ENCODE data around the gene SMC1B.

SMC1B gene

DNA sequence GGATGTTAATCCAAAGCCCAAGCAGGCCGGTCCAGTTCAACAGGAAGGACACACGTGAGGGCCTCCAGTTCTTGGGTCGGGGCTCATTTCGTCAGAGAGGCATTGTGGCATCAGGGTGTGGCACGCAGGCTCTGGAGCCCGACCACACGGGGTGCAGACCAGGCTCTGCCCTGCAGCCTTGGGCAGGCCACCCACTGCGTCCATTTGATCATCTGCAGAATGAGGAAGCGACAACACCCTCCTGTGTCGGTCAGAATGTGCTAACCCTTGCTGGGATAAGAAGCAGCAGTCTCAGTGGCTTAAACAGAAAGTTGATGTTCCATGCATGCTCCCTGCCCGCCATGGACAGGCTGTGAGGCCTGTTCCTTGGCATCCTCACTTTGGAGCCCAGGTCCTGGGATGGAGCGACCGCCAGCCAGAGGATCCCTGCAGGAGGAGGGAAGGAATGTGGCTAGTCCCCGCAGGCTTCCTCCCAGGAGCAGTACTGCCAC lies 10.9 kb upstream of the SMC1B start:
- TF ChIP-seq SIN3A (IDR thresholded peaks at IDR 0.05; ENCODE audit: borderline replicate concordance, insufficient read depth, low read length) (no peak), REST (IDR thresholded peaks at IDR 0.05; ENCODE audit: insufficient read depth in 1 of 2, low read depth in 2 of 2, low read length in 2 of 2) (no peak), FOXP2 (optimal IDR thresholded peaks at IDR 0.05; ENCODE audit: borderline replicate concordance, extremely low read depth, extremely low read length, insufficient read depth) (no peak), TAF1 (IDR thresholded peaks at IDR 0.05; ENCODE audit: borderline replicate concordance, insufficient read depth, low read length) (no peak), POLR2AphosphoS5 (IDR thresholded peaks at IDR 0.05; ENCODE audit: low read depth, low read length) (no peak)

GRCh38 chr22:45423524-45423923 lies 10.1 kb upstream of the SMC1B start:
- TF ChIP-seq SIN3A (IDR thresholded peaks at IDR 0.05; ENCODE audit: borderline replicate concordance, insufficient read depth, low read length) (no peak), POLR2AphosphoS5 (IDR thresholded peaks at IDR 0.05; ENCODE audit: low read depth, low read length) (peak; percentile 48; the same call in 1 of the 2 replicates)

GRCh38 chr22:45422237-45422983 lies 9.0 kb upstream of the SMC1B start:
- TF ChIP-seq TAF1 (IDR thresholded peaks at IDR 0.05; ENCODE audit: borderline replicate concordance, insufficient read depth, low read length) (no peak), SIN3A (IDR thresholded peaks at IDR 0.05; ENCODE audit: borderline replicate concordance, insufficient read depth, low read length) (no peak), REST (IDR thresholded peaks at IDR 0.05; ENCODE audit: insufficient read depth in 1 of 2, low read depth in 2 of 2, low read length in 2 of 2) (no peak), POLR2AphosphoS5 (IDR thresholded peaks at IDR 0.05; ENCODE audit: low read depth, low read length) (no peak), FOXP2 (optimal IDR thresholded peaks at IDR 0.05; ENCODE audit: borderline replicate concordance, extremely low read depth, extremely low read length, insufficient read depth) (no peak)

DNA sequence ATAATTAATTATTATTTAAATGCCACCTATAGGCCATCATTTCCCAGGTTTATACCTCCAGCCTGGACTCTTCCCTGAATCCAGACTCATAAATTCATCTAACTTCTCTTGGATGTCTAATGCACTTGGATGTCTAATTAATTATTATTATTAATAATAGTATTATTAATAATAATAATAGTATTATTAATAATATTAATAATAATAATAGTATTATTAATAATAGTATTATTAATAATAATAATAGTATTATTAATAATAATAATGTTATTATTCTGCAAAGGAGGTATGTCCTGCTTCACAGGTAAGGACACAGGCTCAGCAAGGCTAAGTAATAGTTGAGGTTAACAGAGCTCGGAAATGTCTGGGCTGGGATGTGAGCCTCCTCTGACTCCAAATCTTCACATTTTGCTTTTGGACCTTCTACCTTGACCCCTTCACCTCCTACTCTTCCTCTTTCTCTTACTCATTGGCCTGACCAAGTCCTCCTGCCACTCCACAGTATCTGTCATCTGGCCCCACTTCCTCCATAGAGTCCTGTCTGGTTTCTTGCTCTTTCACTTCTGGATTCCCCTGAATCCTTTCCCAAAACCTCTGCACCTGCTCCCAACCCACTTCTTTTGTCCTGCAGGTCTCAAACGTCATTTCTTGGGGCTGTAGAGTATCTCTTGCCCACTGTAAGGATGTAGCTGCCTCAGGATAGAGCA lies 8.1 kb upstream of the SMC1B start:
- TF ChIP-seq REST (IDR thresholded peaks at IDR 0.05; ENCODE audit: insufficient read depth in 1 of 2, low read depth in 2 of 2, low read length in 2 of 2) = no peak
- no peak for TF ChIP-seq SIN3A (IDR thresholded peaks at IDR 0.05; ENCODE audit: borderline replicate concordance, insufficient read depth, low read length)
- TF ChIP-seq POLR2AphosphoS5 (IDR thresholded peaks at IDR 0.05; ENCODE audit: low read depth, low read length) = no peak
- no peak for TF ChIP-seq FOXP2 (optimal IDR thresholded peaks at IDR 0.05; ENCODE audit: borderline replicate concordance, extremely low read depth, extremely low read length, insufficient read depth)
- TF ChIP-seq TAF1 (IDR thresholded peaks at IDR 0.05; ENCODE audit: borderline replicate concordance, insufficient read depth, low read length) = no peak

GRCh38 chr22:45420539-45420938 lies 7.1 kb upstream of the SMC1B start:
- TF ChIP-seq SIN3A (IDR thresholded peaks at IDR 0.05; ENCODE audit: borderline replicate concordance, insufficient read depth, low read length) (no peak), POLR2AphosphoS5 (IDR thresholded peaks at IDR 0.05; ENCODE audit: low read depth, low read length) (no peak), TAF1 (IDR thresholded peaks at IDR 0.05; ENCODE audit: borderline replicate concordance, insufficient read depth, low read length) (no peak), FOXP2 (optimal IDR thresholded peaks at IDR 0.05; ENCODE audit: borderline replicate concordance, extremely low read depth, extremely low read length, insufficient read depth) (no peak), REST (IDR thresholded peaks at IDR 0.05; ENCODE audit: insufficient read depth in 1 of 2, low read depth in 2 of 2, low read length in 2 of 2) (no peak)

All from PFSK-1 (cell line).